HEK293 (cell line): ENCODE measurements around the gene UBL4A.

Source experiments
- YY1 ChIP-seq: fragments of 450-650 bp; formaldehyde crosslinking; IDR thresholded peaks from 2 replicates; pipeline ENCODE4 v1.5.1; 2018; ENCODE audit warnings: missing biosample characterization, missing genetic modification characterization
- ZNF423 ChIP-seq: fragments of 450-650 bp; formaldehyde crosslinking; IDR thresholded peaks from 2 replicates; pipeline ENCODE4 v1.5.1; 2016; ENCODE audit warnings: missing biosample characterization, missing genetic modification characterization
- TF ChIP-seq, protein P1 (sequence below): fragments of 450-650 bp; formaldehyde crosslinking; IDR thresholded peaks from 2 replicates; pipeline ENCODE4 v1.5.1; 2016; ENCODE audit warnings: missing biosample characterization, missing genetic modification characterization, low read depth

DNA sequence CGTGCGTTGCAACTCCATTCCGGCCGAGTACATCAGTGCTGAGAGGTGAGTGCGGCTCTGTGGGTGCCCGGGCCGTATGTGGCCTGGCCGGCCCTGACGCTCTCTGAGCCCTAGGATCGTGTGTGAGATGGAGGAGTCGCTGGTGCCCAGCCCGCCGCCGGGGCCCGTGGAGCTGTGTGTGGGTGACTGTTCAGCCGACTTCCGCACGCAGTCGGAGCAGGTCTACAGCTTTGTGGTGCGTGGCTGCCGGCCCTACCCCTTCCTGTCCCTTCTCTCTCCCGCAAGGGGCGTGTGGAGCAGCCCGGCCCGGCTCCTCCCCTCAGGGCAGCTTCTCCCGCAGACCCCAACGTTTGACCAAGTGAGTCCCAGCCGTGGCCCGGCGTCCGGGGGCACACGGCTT lies 20.4 kb downstream of the UBL4A start:
- TF ChIP-seq, protein P1, sequence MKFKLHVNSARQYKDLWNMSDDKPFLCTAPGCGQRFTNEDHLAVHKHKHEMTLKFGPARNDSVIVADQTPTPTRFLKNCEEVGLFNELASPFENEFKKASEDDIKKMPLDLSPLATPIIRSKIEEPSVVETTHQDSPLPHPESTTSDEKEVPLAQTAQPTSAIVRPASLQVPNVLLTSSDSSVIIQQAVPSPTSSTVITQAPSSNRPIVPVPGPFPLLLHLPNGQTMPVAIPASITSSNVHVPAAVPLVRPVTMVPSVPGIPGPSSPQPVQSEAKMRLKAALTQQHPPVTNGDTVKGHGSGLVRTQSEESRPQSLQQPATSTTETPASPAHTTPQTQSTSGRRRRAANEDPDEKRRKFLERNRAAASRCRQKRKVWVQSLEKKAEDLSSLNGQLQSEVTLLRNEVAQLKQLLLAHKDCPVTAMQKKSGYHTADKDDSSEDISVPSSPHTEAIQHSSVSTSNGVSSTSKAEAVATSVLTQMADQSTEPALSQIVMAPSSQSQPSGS (tag by site-specific recombination) = no peak
- TF ChIP-seq ZNF423 (no peak), YY1 (no peak)
